GM23338 (cell line): ENCODE measurements around the gene ZNF398. TPM values are rescaled to one million over a fixed set of nuclear protein-coding genes. Genes with fewer than 3 reads are reported as not detected.

Experiments
- ATAC-seq: fragments of 200-7000 bp; cut with Tn5 transposase; 3 replicates; pipeline ENCODE4 v1.9.1; 2020
- DNase-seq: peaks from one replicate; pipeline ENCODE4 v3.0.0-alpha.2; 2015; ENCODE audit warnings: low spot score
- H2AFZ ChIP-seq: fragments of 200-600 bp; sonication (generic); 2 replicates; pipeline ENCODE4 v1.8.0; 2016; ENCODE audit warnings: antibody characterized with exemption, mild to moderate bottlenecking, moderate library complexity
- H3F3A ChIP-seq: fragments of 200-600 bp; sonication (generic); replicated peaks from 2 replicates; pipeline ENCODE4 v1.8.0; 2017; ENCODE audit warnings: antibody characterized with exemption, mixed run types, low read depth
- H3K27ac ChIP-seq: fragments of 200-600 bp; sonication (generic); 2 replicates; pipeline ENCODE4 v1.6.1; 2016; ENCODE audit warnings: low read depth
- H3K27me3 ChIP-seq: fragments of 200-600 bp; sonication (generic); 2 replicates; pipeline ENCODE4 v1.8.0; 2016; ENCODE audit warnings: mild to moderate bottlenecking, mixed run types, moderate library complexity; ENCODE audit not compliant: insufficient read depth
- H3K36me3 ChIP-seq: fragments of 200-600 bp; sonication (generic); 2 replicates; pipeline ENCODE4 v1.8.0; 2016; ENCODE audit warnings: mild to moderate bottlenecking; ENCODE audit not compliant: insufficient read depth
- H3K4me1 ChIP-seq: fragments of 200-600 bp; sonication (generic); 2 replicates; pipeline ENCODE4 v1.8.0; 2016; ENCODE audit warnings: mild to moderate bottlenecking, moderate library complexity; ENCODE audit not compliant: insufficient read depth
- H3K4me2 ChIP-seq: fragments of 200-600 bp; sonication (generic); 2 replicates; pipeline ENCODE4 v1.7.1; 2017; ENCODE audit warnings: mixed run types
- H3K4me3 ChIP-seq: fragments of 200-600 bp; sonication (generic); 2 replicates; pipeline ENCODE4 v1.6.1; 2016; ENCODE audit warnings: mixed run types
- H3K79me2 ChIP-seq: fragments of 200-600 bp; sonication (generic); replicated peaks from 2 replicates; pipeline ENCODE4 v1.8.0; 2017; ENCODE audit warnings: mild to moderate bottlenecking; ENCODE audit not compliant: insufficient read depth
- H3K9me2 ChIP-seq: fragments of 200-600 bp; sonication (generic); 2 replicates; pipeline ENCODE4 v1.8.0; 2017; ENCODE audit not compliant: insufficient read depth
- H4K20me1 ChIP-seq: fragments of 200-600 bp; sonication (generic); replicated peaks from 2 replicates; pipeline ENCODE4 v1.8.0; 2017; ENCODE audit warnings: mild to moderate bottlenecking; ENCODE audit not compliant: insufficient read depth
- H3K27ac Mint-ChIP-seq: 2 replicates; pipeline ENCODE4 v1.8.0; 2020; ENCODE audit warnings: inconsistent platforms, mild to moderate bottlenecking, moderate library complexity, mixed read lengths
- H3K27me3 Mint-ChIP-seq: 3 replicates; pipeline ENCODE4 v1.8.0; 2022; ENCODE audit warnings: low read depth, mild to moderate bottlenecking, moderate library complexity, mixed read lengths, inconsistent platforms; ENCODE audit not compliant: insufficient read depth, poor library complexity
- H3K36me3 Mint-ChIP-seq: 3 replicates; pipeline ENCODE4 v1.8.0; 2021; ENCODE audit warnings: low read depth, mild to moderate bottlenecking, inconsistent platforms, moderate library complexity, mixed read lengths
- H3K4me1 Mint-ChIP-seq: 3 replicates; pipeline ENCODE4 v1.8.0; 2020; ENCODE audit warnings: mild to moderate bottlenecking, inconsistent platforms, mixed read lengths
- H3K4me3 Mint-ChIP-seq: 3 replicates; pipeline ENCODE4 v1.8.0; 2021; ENCODE audit warnings: moderate library complexity, mild to moderate bottlenecking, inconsistent platforms, mixed read lengths
- H3K9me3 Mint-ChIP-seq: 3 replicates; pipeline ENCODE4 v1.8.0; 2020; ENCODE audit warnings: moderate library complexity, mild to moderate bottlenecking, inconsistent platforms, mixed read lengths
- CTCF ChIP-seq, 2 experiments: fragments of 200-600 bp in 1 of 2; sonication (generic) in 1 of 2; conservative IDR thresholded peaks; 2 replicates each; pipeline versions ENCODE4 v1.5.1 to v1.6.1; 2016 to 2017; ENCODE audit warnings: antibody characterized with exemption in 2 of 2, low read depth in 2 of 2, mild to moderate bottlenecking in 2 of 2, moderate library complexity in 1 of 2
- ETS1 ChIP-seq: IDR thresholded peaks from 2 replicates; pipeline ENCODE4 v1.6.1; 2016; ENCODE audit warnings: antibody characterized with exemption
- EZH2 ChIP-seq: fragments of 200-600 bp; sonication (generic); IDR thresholded peaks from one replicate; pipeline ENCODE4 v1.8.0; 2017; ENCODE audit warnings: antibody characterized with exemption, mild to moderate bottlenecking, low read depth; ENCODE audit not compliant: unreplicated experiment
- EZH2phosphoT487 ChIP-seq: fragments of 200-600 bp; sonication (generic); IDR thresholded peaks from one replicate; pipeline ENCODE4 v1.8.1; 2018; ENCODE audit warnings: antibody characterized with exemption; ENCODE audit not compliant: unreplicated experiment
- JUNB ChIP-seq: IDR thresholded peaks from one replicate; pipeline ENCODE4 v1.6.1; 2016; ENCODE audit warnings: antibody characterized with exemption; ENCODE audit not compliant: unreplicated experiment
- POLR2AphosphoS5 ChIP-seq: IDR thresholded peaks from 2 replicates; pipeline ENCODE4 v1.6.1; 2016; ENCODE audit warnings: antibody characterized with exemption, low read depth
- ZNF114 ChIP-seq: fragments of 250-450 bp; sonication (Bioruptor Pico); IDR thresholded peaks from 2 replicates; pipeline ENCODE4 v1.5.0; 2020; ENCODE audit warnings: mild to moderate bottlenecking, moderate library complexity
- ZNF462 ChIP-seq: fragments of 250-450 bp; sonication (Bioruptor Pico); IDR thresholded peaks from 2 replicates; pipeline ENCODE4 v1.5.0; 2020; ENCODE audit warnings: mild to moderate bottlenecking, moderate library complexity
- polyA plus RNA-seq: library from polyadenylated mRNA; unstranded; fragments of >200 nt; fragmentation: Nextera tagmentation; extraction: Ambion mirVana; gene quantifications from 2 replicates; pipeline ENCODE4 v1.2.1, GENCODE V29; 2016
- total RNA-seq: library from RNA; depleted of rRNA; stranded (reverse); fragments of >200 nt; shearing (Covaris generic); gene quantifications from 2 replicates; pipeline ENCODE4 v1.2.3, GENCODE V29; 2014

ZNF398 gene
- total and polyA plus RNA-seq, 2 experiments from 2014 or later = 20.7 to 99.6 TPM

GRCh38 chr7:149171892-149172533 lies 24.8 kb downstream of the ZNF398 start:
- Histone ChIP-seq H3K36me3 (peaks cover 85% of the 10 kb centered on the region), H3K4me1 (no peaks in the 10 kb centered on the region), H3K4me2 (no peak overlapping the region), H3K27me3 (no peaks in the 10 kb centered on the region), H3K9me2 (no peaks in the 10 kb centered on the region), H4K20me1 (peaks cover 60% of the 10 kb centered on the region), H3K4me3 (no peak overlapping the region), H2AFZ (no peak overlapping the region), H3K79me2 (peaks cover 79% of the 10 kb centered on the region), H3F3A (peaks cover 43% of the 10 kb centered on the region), H3K27ac (peak overlapping the region; percentile 42)
- H3K36me3 Mint-ChIP-seq = peaks cover 94% of the 10 kb centered on the region
- no peaks in the 10 kb centered on the region for H3K4me1 Mint-ChIP-seq
- no peak for ATAC-seq
- peaks cover 4% of the 10 kb centered on the region for H3K27me3 Mint-ChIP-seq
- H3K27ac Mint-ChIP-seq = peak overlapping the region; percentile 70
- H3K9me3 Mint-ChIP-seq = no peaks in the 10 kb centered on the region
- no peak for DNase-seq
- TF ChIP-seq ZNF114 (CRISPR knock-in tag) (no peak), EZH2 (no peak), ZNF462 (CRISPR knock-in tag) (no peak), ETS1 (no peak), CTCF (conservative IDR thresholded peaks at IDR 0.05; ENCODE audit: low read depth in 2 of 2) (no peak), EZH2phosphoT487 (no peak), JUNB (no peak), POLR2AphosphoS5 (no peak)
- no peak overlapping the region for H3K4me3 Mint-ChIP-seq
